GM18861 (cell line): ENCODE results near the gene ZNF771.
A peak's percentile ranks its signal among the peaks of the same experiment; 100 is the strongest.
"Not testable (repeated sequence)": the region's sequence is repeated elsewhere in the genome, so short reads cannot be mapped to it uniquely, and the experiment has no call there.

Experiments used
- ATAC-seq: cut with Tn5 transposase; IDR thresholded peaks from one replicate; pipeline ENCODE4 v1.9.1; 2021; ENCODE audit not compliant: unreplicated experiment

The ZNF771 gene

GRCh38 chr16:30458561-30459394 is 51.4 kb downstream of the ZNF771 start:
- peak; percentile 82 for ATAC-seq

GRCh38 chr16:30459456-30459855 is 52.0 kb downstream of the ZNF771 start:
- peak; percentile 10 for ATAC-seq

GRCh38 chr16:30461426-30461825 is 54.0 kb downstream of the ZNF771 start:
- ATAC-seq, result not testable (repeated sequence)

GRCh38 chr16:30464078-30464477 is 56.7 kb downstream of the ZNF771 start:
- ATAC-seq, result no peak
